ENCODE measurements around the gene AKAP13.
"Not testable (repeated sequence)": the region's sequence is repeated elsewhere in the genome, so short reads cannot be mapped to it uniquely, and the experiment has no call there.

Gene AKAP13

DNA sequence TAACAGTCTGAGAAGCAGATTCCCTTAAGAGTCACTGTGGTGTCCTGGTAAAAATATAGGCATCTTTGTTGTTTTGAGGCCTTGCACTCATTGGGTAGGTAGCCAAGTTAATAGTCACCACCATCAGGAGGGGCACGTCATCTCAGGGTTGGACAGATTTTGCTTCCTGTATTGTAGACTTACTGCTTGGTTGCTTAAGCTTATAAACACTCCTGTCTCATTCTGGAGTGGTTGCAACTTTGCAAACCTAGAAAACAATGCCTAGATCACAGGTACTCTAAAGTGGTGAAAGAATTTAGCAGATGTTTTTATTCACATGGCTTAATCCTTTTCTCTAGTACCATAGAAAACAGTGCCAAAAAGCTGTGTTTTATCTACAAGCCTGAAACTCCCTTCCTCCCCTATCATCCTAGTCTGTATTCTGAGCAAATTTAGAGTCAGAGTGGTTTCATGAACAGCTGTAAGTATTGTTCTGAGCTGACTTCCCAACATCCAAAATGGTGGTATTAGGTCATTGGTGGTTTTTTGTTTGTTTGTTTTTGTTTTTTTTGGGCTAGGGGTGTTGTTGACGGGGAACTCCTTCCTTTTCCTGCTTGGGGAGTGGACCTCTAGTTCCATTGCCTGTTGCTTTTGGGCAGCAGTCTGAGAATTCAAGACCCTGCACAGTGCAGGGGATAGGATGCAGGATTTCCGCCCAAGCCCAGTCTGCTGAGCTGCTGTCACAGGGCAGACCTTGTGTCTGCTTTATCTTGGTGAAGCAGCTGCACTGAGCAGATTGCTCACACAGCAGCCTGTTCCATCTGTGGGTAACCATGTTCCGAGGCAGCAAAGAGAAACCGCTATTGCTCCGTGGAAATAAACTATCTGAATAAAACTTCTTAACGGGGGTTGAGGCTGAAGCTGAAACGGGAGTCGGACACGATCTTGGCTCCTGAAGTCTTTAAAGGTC, 202.0 kb downstream of the AKAP13 start:
- peaks cover 72 to 94% (median 81%) of the 10 kb centered on the region in 10 experiments for H3K4me1 ChIP-seq
- H3K4me3 ChIP-seq = peak overlapping the region; percentile 54 to 67 (median 60)
- no peak for TF ChIP-seq Cebpa-rat (IDR thresholded peaks at IDR 0.05)

DNA sequence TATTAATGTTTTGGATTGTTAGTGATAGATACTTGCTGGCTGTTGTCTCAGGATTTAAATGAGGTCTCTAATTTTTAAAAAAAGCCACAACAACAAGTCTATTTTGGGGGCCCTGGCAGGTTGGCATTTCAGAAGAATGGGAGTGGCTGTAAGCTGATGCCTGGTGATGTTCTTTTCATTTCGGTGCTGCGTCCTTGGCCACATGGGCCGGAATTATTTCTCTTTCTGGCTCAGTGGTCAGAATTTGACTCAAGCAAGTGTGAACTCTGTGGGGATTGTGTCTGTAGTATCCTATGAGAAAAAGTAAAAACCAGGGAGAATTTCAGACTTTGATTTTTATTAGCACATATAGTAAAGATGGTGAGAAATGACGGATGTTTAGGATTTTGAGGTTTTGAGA, 203.0 kb downstream of the AKAP13 start:
- peak overlapping the region; percentile 66 to 82 (median 73) for H3K9ac ChIP-seq
- H3K27me3 ChIP-seq = no peaks in the 10 kb centered on the region
- H3K4me1 ChIP-seq = peaks cover 73 to 94% (median 79%) of the 10 kb centered on the region in 10 experiments
- H3K4me3 ChIP-seq = peak overlapping the region; percentile 54 to 67 (median 60)
- no peaks in the 10 kb centered on the region for H3K9me3 ChIP-seq (replicated peaks in 1 of 11)
- H3K27ac ChIP-seq = peak overlapping the region; percentile 70 to 91 (median 77)
- peak overlapping the region; percentile 87 to 95 (median 92) for H3K4me2 ChIP-seq
- H3K36me3 ChIP-seq = peaks cover 49 to 95% (median 77%) of the 10 kb centered on the region in 11 experiments
- H4K20me1 ChIP-seq = peaks cover 0 to 100% (median 98%) of the 10 kb centered on the region in 11 experiments; a peak in 14 of 22 replicates
- no peak for TF ChIP-seq Cebpa-rat (IDR thresholded peaks at IDR 0.05)

More for the DNA sequence above, 202.0 kb downstream of the AKAP13 start:
- H4K20me1 ChIP-seq = peaks cover 0 to 100% (median 95%) of the 10 kb centered on the region in 11 experiments; a peak in 14 of 22 replicates
- peak overlapping the region; percentile 66 to 82 (median 73) for H3K9ac ChIP-seq
- peaks cover 38 to 92% (median 72%) of the 10 kb centered on the region in 11 experiments for H3K36me3 ChIP-seq
- peak overlapping the region; percentile 70 to 91 (median 77) for H3K27ac ChIP-seq
- no peaks in the 10 kb centered on the region for H3K9me3 ChIP-seq (replicated peaks in 1 of 11)
- H3K4me2 ChIP-seq = peak overlapping the region; percentile 87 to 95 (median 92)
- no peaks in the 10 kb centered on the region for H3K27me3 ChIP-seq

DNA sequence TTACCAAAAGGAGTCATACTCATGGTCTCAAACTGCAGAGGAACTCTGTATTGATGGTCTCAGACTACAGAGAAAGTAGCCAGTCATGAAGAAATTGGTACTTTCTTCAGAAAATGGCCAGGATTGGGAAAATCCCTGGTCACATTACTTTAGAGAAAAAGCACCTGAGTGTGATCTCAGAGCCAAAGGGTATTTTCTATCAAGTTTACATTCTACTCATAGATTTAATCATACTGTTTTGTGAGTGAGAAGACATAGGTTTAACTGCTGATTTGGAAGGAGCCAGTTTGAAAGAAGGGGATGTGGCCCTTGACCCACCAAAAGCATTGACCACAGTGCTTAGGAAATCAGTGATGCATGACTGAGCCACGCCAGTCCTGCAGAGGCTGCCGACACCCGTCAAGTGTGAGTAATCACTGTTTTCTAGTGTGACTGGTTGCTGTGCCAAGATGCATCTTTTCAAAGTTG, 203.6 kb downstream of the AKAP13 start:
- Histone ChIP-seq H4K20me1 (peaks cover 0 to 100% (median 99%) of the 10 kb centered on the region in 11 experiments; a peak in 14 of 22 replicates), H3K4me1 (peaks cover 69 to 94% (median 76%) of the 10 kb centered on the region in 10 experiments), H3K27ac (peak overlapping the region; percentile 70 to 91 (median 77); a peak in 21 of 22 replicates), H3K9ac (peak overlapping the region; percentile 66 to 82 (median 73)), H3K9me3 (replicated peaks in 1 of 11) (no peaks in the 10 kb centered on the region), H3K36me3 (peaks cover 51 to 99% (median 82%) of the 10 kb centered on the region in 11 experiments), H3K27me3 (no peaks in the 10 kb centered on the region), H3K4me2 (peak overlapping the region; percentile 87 to 95 (median 92)), H3K4me3 (peak overlapping the region; percentile 54 to 67 (median 60); a peak in 19 of 20 replicates)
- no peak for TF ChIP-seq Cebpa-rat (IDR thresholded peaks at IDR 0.05)

DNA sequence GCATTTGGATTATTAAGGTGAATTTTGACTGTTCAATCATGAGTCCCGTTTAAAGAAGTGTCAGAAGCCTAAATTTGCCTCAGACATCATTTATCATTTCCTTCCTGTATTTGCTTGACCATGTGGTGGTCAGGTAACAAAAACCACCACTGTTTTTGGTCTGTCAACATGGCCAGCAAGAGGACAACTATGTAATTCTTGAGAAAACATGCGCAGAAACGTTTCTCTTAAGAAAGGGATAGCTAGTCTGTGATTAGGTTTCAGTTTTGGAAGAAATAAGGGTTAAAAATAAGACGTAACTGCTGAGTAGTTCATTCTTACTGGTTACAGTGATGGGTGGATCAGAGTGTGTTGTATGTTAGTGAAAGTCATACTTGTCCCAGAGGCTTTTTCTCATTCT, 204.5 kb downstream of the AKAP13 start:
- no peaks in the 10 kb centered on the region for H3K27me3 ChIP-seq
- H3K36me3 ChIP-seq = peaks cover 43 to 99% (median 82%) of the 10 kb centered on the region in 11 experiments
- peak overlapping the region in 8 of 10 experiments; percentile 25 to 62 (median 60); a peak in 9 of 20 replicates for H3K4me3 ChIP-seq
- H3K27ac ChIP-seq = peak overlapping the region in 9 of 11 experiments; percentile 0 to 91 (median 74); a peak in 12 of 22 replicates
- no peak for TF ChIP-seq Cebpa-rat (IDR thresholded peaks at IDR 0.05)
- peak overlapping the region in 3 of 11 experiments; percentile 19 to 80 (median 54); a peak in 4 of 22 replicates for H3K9ac ChIP-seq
- H3K9me3 ChIP-seq (replicated peaks in 1 of 11) = no peaks in the 10 kb centered on the region
- H4K20me1 ChIP-seq = peaks cover 0 to 100% (median 99%) of the 10 kb centered on the region in 11 experiments; a peak in 14 of 22 replicates
- H3K4me2 ChIP-seq = peak overlapping the region; percentile 87 to 95 (median 92)
- peaks cover 59 to 85% (median 67%) of the 10 kb centered on the region in 10 experiments for H3K4me1 ChIP-seq

DNA sequence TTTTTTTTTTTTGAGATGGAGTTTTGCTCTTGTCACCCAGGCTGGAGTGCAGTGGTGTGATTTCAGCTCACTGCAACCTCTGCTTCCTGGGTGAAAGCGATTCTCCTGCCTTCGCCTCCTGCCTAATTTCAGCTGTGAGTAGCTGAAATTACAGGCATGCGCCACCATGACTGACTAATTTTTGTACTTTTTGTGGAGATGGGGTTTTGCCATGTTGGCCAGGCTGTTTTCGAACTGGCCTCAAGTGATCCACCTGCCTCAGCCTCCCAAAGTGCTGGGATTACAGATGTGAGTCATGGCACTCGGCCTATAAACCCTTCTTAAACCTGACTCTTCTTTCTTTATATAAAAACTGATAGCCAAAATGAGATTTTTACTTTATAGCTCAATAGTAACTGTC, 205.8 kb downstream of the AKAP13 start:
- peak overlapping the region in 2 of 11 experiments; percentile 88 to 94; a peak in 2 of 22 replicates for H3K4me2 ChIP-seq
- not testable (repeated sequence) for H3K4me3 ChIP-seq

DNA sequence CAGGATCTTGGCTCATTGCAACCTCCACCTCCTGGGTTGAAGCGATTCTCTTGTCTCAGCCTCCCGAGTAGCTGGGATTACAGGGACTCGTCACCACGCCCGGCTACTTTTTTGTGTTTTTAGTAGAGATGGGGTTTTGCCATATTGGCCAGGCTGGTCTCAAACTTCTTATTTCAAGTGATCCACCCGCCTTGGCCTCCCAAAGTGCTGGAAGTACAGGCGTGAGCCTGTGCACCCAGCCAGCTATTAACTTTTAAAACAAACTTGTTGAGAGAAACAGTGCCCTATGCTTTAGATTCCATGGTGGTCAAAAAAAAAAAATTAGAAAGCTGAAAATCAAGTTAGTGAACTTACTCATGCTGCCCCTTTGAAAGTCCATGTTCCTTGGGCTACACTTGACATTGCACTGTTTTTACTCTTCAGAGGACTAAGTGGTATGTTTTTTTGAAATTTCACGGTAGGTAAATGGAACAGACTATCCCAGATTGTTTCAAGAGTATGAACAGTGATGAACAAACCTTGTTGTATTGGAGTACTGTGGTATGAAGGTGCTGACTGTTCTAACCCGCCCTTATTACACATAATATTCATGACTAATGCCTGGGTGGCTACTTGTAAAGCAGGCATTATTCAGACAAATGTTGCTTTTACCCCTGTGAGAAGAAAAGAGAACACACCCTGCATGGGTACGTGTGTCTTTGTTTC, 207.5 kb downstream of the AKAP13 start:
- peaks cover 28 to 98% (median 81%) of the 10 kb centered on the region in 11 experiments for H3K36me3 ChIP-seq
- H3K4me3 ChIP-seq = no peak overlapping the region
- no peak overlapping the region; a peak in 1 of 22 replicates for H3K27ac ChIP-seq
- no peak for TF ChIP-seq Cebpa-rat (IDR thresholded peaks at IDR 0.05)
- H3K9me3 ChIP-seq (replicated peaks in 1 of 11) = no peaks in the 10 kb centered on the region
- H4K20me1 ChIP-seq = peaks cover 0 to 100% (median 97%) of the 10 kb centered on the region in 11 experiments; a peak in 14 of 22 replicates
- no peaks in the 10 kb centered on the region for H3K27me3 ChIP-seq
- H3K9ac ChIP-seq = 0 out of 22 replicates have a peak overlapping the region, but pooled peaks of 1 of the 11 experiments have one; percentile 9
- H3K4me2 ChIP-seq = peak overlapping the region in 3 of 11 experiments; percentile 5 to 29 (median 28); a peak in 3 of 22 replicates
- peaks cover 30 to 66% (median 37%) of the 10 kb centered on the region in 10 experiments for H3K4me1 ChIP-seq

More for the DNA sequence above, 205.8 kb downstream of the AKAP13 start:
- not testable (repeated sequence) for H3K27me3 ChIP-seq; H3K9me3 ChIP-seq (replicated peaks in 1 of 11); H3K27ac ChIP-seq; H3K9ac ChIP-seq
- Histone ChIP-seq H4K20me1 (peaks cover 0 to 100% (median 97%) of the 10 kb centered on the region in 11 experiments; a peak in 14 of 22 replicates), H3K36me3 (peaks cover 36 to 99% (median 82%) of the 10 kb centered on the region in 11 experiments), H3K4me1 (peaks cover 46 to 82% (median 54%) of the 10 kb centered on the region in 10 experiments)

DNA sequence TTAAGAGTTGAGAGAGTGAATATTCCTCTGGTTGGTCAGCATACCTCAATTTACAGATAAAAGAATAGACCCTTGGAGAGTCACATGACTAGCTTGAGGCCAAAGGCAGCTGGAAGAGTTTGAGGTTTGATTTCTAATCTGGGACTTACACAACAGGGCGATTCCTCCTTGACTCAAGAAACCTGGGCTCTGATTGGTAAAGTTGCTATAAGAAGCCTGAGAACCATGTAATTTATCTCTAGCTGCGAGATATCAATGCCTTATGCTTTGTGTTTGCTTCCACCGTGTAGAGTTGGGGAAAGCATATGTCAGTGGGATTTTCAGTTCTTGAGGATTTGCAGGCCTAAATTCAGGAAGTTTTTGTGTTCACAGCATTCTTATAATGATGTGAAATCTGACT, 208.3 kb downstream of the AKAP13 start:
- Histone ChIP-seq H3K4me3 (no peak overlapping the region), H3K27ac (no peak overlapping the region), H3K4me2 (peak overlapping the region in 2 of 11 experiments; percentile 28 to 29; a peak in 4 of 22 replicates)

DNA sequence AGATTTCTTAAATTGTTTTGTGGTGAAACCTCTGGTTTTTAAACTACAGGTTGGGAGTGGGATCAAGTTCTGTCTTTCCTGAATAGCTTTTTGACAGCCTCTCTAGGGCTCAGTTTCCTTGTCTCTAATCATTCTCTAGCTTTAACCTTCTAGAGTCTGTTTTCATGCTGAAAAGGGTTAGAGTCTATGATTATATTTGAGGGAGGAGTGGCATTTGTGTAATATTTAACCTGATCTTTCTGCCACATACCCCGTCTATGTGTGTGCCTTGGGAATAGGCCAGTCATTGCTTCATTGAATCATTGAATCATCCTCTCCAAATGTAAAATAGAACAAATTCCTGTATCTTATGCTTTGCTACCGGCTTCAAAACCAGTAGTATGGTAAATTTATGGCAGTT, 209.4 kb downstream of the AKAP13 start:
- no peak for TF ChIP-seq Cebpa-rat (IDR thresholded peaks at IDR 0.05)
- no peak overlapping the region for H3K4me3 ChIP-seq
- no peak overlapping the region for H3K27ac ChIP-seq
- peaks cover 0 to 100% (median 92%) of the 10 kb centered on the region in 11 experiments; a peak in 13 of 22 replicates for H4K20me1 ChIP-seq
- no peak overlapping the region for H3K9ac ChIP-seq
- H3K27me3 ChIP-seq = no peaks in the 10 kb centered on the region
- H3K9me3 ChIP-seq (replicated peaks in 1 of 11) = no peaks in the 10 kb centered on the region
- peaks cover 28 to 100% (median 93%) of the 10 kb centered on the region in 11 experiments for H3K36me3 ChIP-seq
- no peak overlapping the region for H3K4me2 ChIP-seq
- H3K4me1 ChIP-seq = peaks cover 10 to 60% (median 17%) of the 10 kb centered on the region in 10 experiments

More for the DNA sequence above, 208.3 kb downstream of the AKAP13 start:
- peaks cover 21 to 64% (median 29%) of the 10 kb centered on the region in 10 experiments for H3K4me1 ChIP-seq
- no peaks in the 10 kb centered on the region for H3K27me3 ChIP-seq
- H4K20me1 ChIP-seq = peaks cover 0 to 100% (median 95%) of the 10 kb centered on the region in 11 experiments; a peak in 14 of 22 replicates
- 0 out of 22 replicates have a peak overlapping the region, but pooled peaks of 1 of the 11 experiments have one; percentile 9 for H3K9ac ChIP-seq
- no peak for TF ChIP-seq Cebpa-rat (IDR thresholded peaks at IDR 0.05)
- H3K9me3 ChIP-seq (replicated peaks in 1 of 11) = no peaks in the 10 kb centered on the region
- peaks cover 28 to 98% (median 88%) of the 10 kb centered on the region in 11 experiments for H3K36me3 ChIP-seq

All from BLaER1 treated with 17β-estradiol and CSF1 and Interleukin-3, amounts not matched to agents 10 nM and 100 nM (cell line).